ENCODE results near the gene EPG5.
A peak's percentile ranks its signal among the peaks of the same experiment; 100 is the strongest.
"Not testable (repeated sequence)": the region's sequence is repeated elsewhere in the genome, so short reads cannot be mapped to it uniquely, and the experiment has no call there.

The EPG5 gene

DNA sequence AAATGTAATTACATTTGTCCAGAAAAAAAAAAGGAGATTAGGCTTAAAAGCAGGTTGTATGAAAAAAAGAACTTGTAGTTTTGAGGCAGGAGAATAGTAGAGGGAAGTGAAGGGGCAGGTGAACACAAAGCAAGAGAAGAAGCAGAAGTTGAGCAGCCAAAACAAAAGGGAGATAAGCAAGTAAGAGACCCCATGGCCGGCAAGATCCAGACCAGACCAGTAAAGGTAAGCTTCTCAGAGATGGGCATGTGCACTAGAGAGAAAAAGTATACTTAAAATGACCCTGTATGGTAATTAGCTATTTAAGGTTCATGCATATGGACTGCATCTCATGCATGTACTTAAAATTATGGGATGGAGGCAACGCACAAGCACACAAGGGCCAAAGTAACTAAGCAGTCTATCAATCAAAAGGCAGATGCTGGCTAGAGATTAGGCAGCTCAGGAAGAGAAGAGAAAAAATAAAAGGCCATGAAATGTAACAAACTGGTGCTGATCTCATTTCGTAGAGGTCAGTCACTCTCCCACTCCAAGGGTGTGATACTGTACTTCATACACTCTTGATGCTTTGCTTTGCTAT lies 132.0 kb downstream of the EPG5 start:
- no peak for DNase-seq

DNA sequence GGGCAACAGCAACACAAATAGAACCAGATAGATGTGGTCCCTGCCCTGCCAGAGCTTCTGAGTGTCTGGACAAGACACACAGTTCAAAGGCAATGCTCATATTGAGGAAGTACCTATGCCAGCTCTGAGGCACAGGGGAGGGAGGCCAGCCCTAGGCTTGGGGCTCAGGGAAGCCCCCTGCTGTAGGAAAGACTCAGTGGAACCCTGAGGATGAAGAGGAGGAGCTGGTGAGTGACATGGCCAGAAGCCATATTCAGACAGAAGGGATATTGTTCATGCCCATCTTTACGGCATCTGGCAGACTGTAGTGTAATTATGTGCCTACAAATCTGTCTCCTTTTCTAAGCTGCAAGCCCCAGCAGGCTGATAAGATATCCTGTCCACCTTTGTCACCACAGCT lies 132.8 kb downstream of the EPG5 start:
- no peak for DNase-seq

DNA sequence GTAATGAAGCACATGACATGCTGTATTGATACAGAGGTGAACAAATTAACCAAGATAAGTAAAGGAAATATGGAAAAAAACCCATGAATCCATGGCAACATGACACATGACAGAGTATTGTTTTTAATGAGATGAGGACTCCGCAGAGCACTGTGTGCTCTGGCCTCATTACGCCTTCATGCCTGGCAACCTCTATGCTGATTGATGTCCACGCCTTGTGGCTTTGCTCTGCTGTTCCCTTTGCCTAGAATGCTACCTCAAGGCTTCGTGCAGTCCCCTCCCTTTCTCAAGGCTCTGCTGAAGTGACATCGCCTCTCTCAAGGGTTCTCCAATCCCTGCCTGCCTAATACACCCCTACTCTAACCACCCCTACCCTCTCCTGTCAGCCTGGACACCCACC lies 133.3 kb downstream of the EPG5 start:
- DNase-seq = no peak

DNA sequence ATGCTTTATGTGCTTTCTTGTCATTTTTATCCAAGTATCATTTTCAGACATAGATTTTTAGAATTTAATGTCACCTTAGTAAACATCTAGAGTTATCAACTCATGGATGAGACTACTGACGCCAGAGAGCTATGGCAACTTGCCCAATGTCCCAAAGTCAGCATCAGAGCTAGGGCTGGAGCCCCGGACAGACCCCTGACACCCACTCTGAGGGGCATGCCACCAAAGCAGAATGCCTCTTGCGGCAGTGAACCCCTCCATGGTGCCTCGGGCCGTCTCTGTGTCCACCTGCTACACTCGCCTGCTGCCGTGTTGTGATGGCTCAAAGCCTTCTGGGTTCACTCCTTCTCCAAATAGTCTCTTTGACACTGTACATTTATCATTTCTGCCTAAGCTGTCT lies 136.2 kb downstream of the EPG5 start:
- DNase-seq = no peak

DNA sequence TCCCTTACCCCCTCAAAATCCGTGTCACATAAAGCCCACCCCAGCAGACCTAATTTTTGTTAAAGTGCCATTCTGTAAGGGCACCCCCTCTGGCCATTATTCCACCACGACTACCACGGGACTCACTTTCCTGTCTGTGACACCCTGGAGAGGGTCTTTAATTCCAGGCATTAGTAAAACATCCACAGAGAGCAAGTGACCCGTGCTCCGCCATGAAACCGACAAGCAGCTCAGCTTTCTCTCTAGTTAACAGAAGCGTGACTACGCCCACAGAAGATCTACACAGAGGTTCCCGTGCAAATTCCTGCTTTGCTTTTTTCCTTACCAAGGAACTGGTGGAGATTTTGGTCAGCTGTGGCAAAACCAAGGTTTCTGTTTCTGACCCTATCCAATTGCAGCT lies 137.3 kb downstream of the EPG5 start:
- DNase-seq = no peak

DNA sequence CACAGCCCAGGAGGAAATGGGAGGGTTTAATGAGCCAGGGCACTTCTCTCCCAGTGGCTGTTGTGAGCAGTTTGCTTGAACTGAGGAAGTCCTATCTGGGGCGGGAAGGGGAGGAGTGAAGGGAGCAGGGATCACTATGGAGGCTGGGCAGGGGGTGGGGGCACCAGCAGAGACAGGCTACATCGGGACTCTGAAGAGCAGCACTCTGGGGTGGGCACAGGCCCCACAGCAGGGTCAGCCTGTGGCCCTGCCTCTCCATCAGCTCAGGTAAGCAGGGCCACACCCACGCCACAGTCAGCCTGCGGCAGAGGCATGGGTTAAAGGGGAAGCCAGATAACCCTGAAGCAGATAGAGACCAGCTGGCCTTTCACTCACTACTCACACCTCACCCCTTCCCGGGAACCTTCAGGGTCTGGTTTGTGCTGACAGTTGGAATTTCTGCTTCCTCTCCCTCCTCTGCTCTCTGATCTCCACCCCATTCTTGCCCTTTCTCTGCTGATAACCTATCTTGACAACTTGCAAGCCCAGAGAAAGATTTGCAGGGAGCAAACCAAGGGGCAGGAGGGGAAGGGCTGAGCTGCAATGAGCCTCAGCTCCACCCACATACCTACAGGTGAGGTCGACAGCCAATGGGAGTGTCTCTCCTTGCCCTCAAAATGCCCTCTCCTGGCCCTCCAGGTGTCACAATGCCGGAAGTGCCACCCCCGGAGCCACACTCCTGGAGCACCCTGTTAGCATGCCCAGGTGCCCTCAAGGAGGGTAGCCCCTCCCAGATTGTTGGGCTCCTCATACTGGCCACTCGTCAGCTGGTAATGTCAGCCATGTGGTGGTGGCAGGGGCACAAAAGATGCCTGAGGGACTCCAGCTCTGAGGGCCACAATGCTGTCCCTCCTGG lies 138.0 kb downstream of the EPG5 start:
- no peak for DNase-seq

DNA sequence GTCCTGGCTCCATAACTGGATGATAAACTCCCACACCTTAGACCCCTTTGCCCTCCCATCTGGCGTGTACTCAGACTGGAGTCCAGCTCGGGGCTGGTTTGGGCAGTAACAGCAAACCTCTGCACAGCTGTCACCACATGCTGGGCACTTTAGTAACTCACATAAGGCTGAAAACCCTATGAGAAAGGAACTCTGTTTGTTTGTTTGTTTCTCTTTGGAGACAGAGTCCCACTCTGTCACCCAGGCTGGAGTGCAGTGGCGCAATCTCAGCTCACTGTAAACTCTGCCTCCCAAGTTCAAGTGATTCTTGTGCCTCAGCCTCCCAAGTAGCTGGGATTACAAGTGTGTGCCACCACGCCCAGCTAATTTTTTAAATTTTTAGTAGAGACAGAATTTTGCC lies 140.4 kb downstream of the EPG5 start:
- DNase-seq = not testable (repeated sequence)

DNA sequence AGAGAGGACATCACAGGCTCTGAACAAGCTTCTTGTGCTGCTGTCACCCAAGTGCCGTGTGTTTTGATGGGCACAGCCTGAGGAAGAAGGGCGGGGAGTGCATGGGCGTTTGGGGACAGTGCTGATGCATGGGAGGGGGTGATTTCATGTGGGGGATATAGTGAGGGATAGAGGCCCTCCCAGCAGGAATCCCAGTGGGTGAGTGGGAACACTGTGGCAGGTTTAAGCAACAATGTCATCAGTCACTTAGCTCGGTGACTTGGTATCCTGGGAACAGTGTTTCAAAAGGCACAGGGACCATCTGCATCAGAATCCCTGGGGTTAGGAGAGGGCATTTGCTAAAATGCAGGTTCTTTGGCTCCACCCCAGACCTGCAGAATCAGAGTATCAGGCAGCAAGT lies 141.0 kb downstream of the EPG5 start:
- DNase-seq = no peak

DNA sequence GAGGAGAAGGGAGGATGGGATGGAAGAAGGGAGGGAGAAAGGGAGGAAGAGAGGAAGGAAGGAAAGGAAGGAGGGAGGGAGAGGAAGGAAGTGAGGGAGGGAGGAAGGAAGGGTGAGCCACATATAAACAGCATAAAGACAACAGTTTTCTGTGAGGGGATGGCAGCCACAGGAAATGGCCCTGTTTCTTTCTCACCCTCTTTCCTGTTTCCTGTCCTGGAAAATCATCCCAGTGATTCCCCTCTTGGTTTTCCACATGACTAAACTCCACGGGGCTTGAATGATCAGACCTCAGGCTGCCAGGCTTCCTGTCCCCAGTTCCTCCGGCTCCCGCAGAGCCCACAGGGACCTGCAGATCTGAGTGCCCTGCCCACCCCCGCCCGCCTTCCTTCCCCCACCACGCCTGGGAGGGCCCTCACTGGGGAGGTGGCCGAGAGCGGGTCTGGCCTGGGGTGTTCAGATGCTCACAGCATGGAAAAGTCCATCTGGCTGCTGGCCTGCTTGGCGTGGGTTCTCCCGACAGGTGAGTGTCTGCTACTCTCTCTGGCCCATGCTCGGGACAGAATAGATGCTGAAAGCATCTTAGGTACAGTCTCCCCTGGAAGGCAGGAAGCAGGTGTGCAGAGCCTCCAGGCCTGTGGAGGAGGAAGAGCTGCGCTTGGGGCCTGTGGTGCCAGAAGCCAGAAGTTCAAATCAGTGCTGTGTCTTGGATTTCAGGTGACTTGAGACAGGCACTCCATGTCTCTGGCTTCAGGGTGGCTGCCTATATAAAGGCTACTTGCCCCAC lies 141.7 kb downstream of the EPG5 start, which contains the start of gene SIGLEC15:
SIGLEC15 (plus strand) TSS at position 418 of the 787 bp plus-strand sequence; CDS start at position 472, 54 bp downstream.
- DNase-seq = no peak

DNA sequence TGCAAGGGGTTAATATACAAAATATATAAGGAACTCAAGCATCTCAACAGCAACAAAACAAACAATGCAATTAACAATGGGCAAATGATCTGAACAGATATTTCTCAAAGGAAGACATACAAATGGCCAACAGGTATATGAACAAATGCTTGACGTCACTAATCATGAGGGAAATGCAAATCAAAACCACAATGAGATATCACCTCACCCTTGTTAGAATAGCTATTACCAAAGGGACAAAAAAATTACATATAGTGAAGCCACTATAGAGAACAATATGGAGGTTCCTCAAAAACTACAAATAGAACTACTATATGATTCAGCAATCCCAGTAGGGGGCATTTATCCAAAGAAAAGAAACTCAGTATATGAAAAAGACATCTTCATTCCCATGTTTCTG lies 145.4 kb downstream of the EPG5 start:
- no peak for DNase-seq

DNA sequence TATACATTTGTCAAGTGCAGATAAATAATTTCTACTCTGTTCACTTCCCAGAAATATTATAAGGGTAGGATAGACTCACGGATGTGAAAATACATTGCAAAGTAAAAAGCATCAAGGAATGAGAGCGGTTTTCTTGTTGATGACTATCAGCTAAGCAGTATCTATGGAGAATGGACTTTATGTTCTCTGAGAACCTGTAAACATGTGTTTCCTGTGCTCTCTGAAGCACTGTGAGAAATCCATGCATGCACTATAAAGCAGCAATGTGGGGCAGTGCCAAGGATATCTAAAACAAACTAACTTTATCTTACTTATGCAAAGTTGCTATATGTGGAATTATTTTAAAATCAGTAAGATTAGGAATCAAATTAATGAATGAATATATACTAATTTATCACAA lies 146.1 kb downstream of the EPG5 start:
- DNase-seq = no peak

DNA sequence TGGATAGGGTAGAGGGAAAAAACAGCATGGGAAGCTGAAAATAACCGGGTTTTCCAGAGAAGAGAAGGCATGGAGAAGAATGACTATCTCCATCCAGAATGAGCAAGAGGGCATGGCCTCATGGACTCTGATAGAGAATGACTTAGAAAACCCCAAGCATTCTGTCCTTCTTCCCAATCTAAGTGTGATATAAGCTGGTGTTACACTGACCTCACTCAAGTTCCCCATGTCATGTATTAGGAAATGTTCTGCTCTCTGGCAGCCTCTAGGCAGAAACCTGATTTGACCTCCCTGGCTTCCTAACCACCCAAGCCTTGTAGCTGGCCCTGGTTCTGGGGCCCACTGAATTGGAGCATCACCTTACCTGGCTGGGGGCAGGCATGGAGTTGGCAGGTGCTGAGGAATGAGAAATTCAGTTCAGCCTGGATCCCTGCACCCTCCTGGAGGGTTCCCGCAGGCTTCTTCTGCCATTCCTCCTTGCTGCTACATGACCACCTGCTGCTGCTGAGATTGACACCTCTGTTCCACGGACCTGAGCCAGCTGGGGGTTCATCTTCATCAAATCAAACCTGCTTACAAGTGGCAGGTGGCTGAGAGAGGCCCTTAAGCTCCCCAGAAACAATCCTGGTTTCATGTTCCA lies 146.9 kb downstream of the EPG5 start:
- no peak for DNase-seq

DNA sequence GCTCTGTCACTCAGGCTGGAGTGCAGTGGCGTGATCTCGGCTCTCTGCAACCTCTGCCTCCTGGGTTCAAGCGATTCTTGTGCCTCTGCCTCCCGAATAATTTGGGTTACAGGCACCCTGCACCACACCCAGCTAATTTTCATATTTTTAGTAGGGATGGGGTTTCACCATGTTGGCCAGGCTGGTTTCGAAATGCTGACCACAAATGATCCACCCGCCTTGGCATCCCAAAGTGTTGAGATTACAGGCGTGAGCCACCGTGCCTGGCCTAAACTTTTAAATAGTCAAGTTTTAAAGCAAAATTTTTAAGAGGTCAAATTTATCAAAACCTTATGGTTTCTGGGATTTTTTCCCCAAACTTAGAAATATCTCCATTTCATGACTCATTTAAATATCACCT lies 148.4 kb downstream of the EPG5 start:
- DNase-seq = not testable (repeated sequence)

DNA sequence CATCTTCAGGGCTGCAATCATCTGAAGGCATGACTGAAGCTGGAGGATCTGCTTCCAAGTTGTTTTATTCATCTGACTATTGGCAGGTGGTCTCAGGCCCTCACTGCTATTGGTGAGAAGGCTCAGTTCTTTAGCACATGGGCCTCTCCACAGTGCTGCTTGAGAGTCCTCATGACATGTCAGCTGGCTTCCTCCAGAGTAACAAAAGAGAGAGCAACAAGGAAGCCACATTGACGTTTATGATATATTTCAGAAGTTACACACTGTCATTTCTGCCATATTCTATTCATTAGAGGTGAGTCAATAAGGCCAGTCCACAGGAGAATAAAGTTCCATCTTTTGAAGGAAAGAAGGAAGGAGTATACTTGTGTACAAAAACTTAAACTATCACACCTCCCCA lies 149.6 kb downstream of the EPG5 start:
- DNase-seq = no peak

DNA sequence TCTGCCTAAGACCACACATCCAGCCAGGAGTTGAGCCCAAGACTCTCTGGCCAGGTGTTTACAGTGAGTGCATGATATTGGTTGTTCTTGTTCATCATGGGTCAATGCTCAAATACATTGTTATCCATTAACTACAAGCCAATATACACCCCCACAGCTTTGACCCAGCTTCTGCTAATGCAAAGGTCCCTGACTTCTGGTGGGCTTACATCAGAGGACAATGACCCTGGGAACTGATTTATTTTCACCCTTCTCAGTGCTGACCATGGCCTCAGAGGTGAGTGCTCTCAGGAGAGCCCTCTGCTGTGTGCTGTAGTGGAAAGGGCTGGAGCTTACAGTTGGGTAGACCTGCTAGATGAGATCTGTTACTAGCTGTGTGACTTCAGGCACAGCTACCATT lies 152.4 kb downstream of the EPG5 start:
- DNase-seq = not testable (repeated sequence)

DNA sequence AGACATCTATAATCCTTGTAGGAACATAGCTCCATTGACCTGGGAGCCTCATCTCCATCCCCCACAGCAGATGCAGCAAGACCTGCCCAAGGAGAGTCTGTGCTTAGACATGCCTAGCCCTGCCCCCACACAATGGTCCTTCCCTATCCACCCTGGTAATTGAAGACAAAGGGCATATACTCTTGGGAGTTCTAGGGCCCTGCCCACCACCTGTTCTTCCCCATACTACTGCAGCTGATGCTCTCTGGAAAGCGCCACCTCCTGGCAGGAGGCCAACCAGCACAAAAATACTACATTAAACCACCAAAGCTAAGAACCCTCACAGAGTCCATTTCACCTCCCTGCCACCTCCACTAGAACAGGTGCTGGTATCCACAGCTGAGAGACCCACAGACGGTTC lies 160.0 kb downstream of the EPG5 start:
- peak; percentile 16 for DNase-seq

DNA sequence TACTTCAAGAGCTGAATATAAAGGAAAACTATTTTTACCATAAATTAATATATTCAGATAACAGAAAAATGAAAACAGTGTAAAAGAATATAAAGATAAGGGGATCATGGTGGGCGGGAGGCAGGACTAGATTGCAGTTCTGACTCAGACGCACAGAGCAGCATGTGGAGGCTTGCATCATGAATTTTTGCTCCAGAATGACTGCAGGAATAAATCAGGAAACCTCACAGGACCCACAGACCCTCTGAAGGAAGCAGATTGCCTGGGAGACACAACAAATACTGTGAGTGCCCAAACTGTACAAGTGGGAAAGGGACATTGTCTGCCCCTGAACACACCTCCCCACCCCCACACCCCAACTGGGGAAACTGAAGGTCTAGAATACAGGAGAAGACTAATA lies 160.9 kb downstream of the EPG5 start:
- DNase-seq = no peak

DNA sequence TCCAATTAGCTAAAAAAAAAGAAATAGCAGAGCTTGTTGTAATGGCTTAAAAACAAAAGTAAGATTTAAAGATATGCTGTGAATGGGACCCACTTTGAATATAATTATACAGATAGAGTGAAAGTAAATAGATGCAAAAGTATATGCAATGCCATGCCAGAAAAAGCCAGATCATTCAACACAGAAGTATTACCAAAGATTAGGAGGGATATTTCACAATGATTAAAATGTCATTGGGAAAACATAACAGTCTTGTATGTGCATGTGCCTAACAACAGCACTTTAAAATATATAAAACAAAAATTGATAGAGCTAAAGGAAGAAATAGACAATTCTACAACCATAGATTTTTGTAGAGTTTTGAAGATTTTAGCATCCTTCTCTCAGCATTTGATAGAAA lies 161.6 kb downstream of the EPG5 start:
- no peak for DNase-seq

DNA sequence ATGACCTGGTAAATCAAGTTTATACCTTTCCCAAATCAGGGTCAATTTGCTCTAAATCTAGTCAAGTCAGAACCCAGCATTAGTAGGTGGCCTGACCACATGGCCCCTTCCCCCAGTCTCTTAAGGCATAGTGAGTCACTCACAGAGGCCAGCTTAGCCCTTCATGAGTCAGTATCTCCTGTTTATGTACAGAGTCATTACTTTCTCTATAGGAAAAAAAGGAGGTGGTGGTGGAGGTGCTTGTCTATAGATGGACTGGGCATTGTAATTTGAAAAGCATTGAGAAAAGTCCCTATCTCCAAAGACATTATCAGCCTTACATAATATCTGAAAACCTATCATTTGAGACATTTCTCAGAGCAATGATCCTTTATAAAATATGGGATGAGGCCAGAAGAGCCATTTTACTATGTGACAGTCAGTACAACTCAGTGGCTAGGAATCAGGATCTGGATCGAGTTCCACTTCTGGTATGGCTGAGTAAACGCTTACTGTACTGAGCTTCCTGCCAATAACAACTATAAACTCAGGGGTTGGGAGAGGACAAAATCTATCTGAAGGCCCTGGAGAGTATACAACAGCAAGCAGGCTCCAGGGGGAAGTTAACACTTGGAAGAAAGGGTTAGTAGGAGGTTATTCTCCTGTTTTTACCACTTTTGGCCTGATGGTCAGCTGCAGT lies 164.2 kb downstream of the EPG5 start:
- DNase-seq = no peak

DNA sequence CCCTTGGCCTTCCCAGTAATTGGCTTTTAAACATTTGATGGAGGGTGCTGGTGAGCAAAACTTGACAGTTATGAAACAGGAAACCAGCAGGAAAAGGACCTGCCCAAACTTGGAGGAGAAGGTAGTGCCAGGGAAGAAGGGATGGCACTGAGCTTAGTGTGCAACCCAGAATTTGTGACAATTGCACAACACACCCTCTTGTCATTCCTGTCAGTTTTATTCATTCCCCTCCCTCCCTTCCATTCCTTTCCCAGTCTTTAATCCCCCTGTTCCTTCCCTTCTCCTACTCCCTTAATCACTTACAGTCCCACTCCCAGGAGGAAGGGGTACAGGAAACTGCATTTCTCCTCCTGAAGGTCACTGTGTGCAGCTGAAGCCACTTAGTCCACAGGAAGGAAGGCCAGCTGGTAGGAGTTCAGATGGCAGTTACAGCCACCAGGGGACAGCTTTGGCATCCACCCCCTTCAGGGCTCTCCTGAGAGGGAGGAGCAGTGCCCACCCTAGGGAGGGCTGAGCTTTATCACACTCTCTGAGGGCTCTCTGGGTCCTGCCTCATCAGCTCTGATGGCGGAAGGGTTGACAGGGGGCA lies 165.6 kb downstream of the EPG5 start:
- no peak for DNase-seq
